Measurements from ENCODE around the gene CCL1.

DNA sequence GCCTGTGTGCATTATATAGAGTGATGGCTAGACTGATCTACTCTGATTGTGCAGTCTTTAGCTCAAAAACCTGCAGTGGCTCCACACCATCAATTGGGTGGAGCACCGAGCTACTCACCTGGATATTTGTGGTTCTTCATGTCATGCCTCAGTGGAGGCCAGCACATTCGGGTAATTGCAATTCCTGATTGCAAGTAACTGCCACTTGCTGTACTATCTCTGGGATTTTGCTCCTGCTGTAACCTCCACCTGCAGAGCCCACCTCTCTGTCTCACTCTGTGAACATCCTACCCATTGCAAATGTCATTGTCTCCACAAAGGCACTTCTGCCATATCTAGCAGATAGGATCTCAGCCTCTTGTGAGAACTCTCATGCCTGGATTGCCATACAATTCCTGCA is 1.7 kb upstream of the CCL1 start:
- no peak for TF ChIP-seq CTCF (IDR thresholded peaks at IDR 0.05)
- TF ChIP-seq POLR2AphosphoS5 (IDR thresholded peaks at IDR 0.05), result no peak
- TF ChIP-seq POLR2A (IDR thresholded peaks at IDR 0.05), result no peak
